ENCODE measurements around the gene SLC26A11.

SLC26A11 gene

DNA sequence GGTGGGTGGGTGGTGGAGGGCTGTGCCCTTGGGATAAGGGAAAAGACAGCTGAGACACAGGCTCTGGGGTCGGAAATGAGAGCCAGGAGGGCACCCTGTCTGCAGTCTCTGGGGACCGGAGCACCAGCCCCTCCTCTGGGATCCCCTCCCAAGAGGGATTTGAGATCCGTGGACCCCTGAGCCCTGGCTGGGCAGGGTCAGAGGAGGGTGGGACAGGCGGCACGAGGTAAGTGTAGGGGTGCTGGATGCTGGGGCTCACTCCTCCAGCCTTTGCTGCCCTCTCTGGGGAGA is 519 bp upstream of the SLC26A11 start:
- Mint-ChIP-seq H3K36me3 (peaks cover 4% of the 10 kb centered on the region), H3K9me3 (ENCODE audit: low read depth) (no peaks in the 10 kb centered on the region), H3K27me3 (no peaks in the 10 kb centered on the region), H3K27ac (peak overlapping the region; percentile 93), H3K4me3 (peak overlapping the region; percentile 92), H3K4me1 (ENCODE audit: low read depth) (peaks cover 32% of the 10 kb centered on the region)

DNA sequence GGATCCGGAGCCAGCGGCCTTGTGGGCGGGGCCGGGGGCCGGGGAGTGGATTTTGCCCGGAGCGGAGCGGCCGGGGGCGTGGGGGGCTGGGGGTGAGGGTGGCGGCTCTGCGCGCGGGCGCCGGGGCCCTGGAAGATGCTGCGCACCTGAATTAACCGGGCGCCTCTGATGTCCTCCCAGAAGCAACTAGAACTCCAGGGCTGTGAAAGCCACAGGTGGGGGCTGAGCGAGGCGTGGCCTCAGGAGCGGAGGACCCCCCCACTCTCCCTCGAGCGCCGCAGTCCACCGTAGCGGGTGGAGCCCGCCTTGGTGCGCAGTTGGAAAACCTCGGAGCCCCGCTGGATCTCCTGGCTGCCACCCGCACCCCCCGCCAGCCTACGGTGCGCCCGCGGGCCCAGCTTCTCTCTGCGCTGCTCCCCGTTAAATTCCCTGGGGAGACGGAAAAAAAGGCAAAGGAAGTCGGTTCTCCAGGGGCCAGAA is 549 bp downstream of the SLC26A11 start:
- Mint-ChIP-seq H3K27me3 (no peaks in the 10 kb centered on the region), H3K36me3 (peaks cover 4% of the 10 kb centered on the region), H3K9me3 (ENCODE audit: low read depth) (no peaks in the 10 kb centered on the region), H3K4me3 (peak overlapping the region; percentile 80), H3K4me1 (ENCODE audit: low read depth) (peaks cover 32% of the 10 kb centered on the region), H3K27ac (peak overlapping the region; percentile 64)

DNA sequence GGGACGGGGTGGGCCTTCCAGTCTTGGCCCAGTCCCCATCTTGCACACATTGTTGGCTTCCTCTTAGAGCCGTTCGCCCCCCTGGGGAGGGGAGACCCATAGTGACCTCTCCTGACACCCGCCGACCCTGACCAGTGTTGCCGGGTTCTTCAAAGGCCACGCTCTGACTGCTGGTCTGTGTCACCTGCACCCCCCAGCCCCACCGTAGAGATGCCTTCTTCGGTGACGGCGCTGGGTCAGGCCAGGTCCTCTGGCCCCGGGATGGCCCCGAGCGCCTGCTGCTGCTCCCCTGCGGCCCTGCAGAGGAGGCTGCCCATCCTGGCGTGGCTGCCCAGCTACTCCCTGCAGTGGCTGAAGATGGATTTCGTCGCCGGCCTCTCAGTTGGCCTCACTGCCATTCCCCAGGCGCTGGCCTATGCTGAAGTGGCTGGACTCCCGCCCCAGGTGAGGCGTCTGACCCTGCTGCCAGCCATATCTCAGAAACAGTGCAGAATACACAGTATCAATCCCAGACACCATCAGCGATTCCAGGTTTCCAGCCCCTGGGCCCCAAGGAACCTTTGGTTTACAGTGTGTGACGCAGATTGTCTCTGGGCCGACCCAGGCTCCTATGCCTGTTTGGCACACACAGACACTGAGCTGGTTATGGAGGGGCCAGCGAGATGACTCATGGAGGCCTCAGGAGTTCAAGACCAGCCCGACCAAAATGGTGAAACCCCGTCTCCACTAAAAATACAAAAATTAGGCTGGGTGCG is 1.3 kb downstream of the SLC26A11 start:
- Mint-ChIP-seq H3K4me1 (ENCODE audit: low read depth) (peaks cover 32% of the 10 kb centered on the region), H3K27ac (peak overlapping the region; percentile 64), H3K36me3 (peaks cover 2% of the 10 kb centered on the region), H3K27me3 (no peaks in the 10 kb centered on the region), H3K9me3 (ENCODE audit: low read depth) (no peaks in the 10 kb centered on the region), H3K4me3 (peak overlapping the region; percentile 80)

DNA sequence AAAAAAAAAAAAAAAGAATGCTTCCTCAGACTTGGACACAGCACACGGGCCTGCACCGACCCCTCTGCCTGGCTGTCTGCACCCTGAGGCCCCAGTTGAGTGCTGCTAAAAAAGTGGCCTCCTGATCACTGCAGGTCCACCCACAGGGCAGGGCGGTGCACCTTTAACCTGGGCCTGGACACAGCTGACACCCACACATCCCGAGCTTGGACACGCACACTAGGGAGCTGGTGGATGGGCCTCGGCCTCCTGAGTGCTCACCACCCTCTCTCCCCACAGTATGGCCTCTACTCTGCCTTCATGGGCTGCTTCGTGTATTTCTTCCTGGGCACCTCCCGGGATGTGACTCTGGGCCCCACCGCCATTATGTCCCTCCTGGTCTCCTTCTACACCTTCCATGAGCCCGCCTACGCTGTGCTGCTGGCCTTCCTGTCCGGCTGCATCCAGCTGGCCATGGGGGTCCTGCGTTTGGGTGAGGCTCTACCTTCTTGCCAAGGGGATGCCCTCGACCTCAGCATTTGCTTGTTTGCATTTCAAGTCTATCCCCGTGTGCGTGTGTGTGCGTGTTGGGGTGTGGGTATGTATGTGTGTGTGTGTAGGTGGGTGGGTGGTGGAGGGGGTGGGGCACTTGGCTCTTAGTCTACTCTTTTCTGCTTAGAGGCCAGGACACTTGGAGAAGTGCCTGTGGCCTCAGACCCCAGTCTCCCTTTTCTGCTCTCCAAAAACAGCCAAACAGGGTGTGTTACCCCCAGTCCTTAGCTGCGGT is 2.3 kb downstream of the SLC26A11 start:
- Mint-ChIP-seq H3K36me3 (peaks cover 2% of the 10 kb centered on the region), H3K27ac (peak overlapping the region; percentile 41), H3K27me3 (no peaks in the 10 kb centered on the region), H3K4me3 (peak overlapping the region; percentile 23), H3K9me3 (ENCODE audit: low read depth) (no peaks in the 10 kb centered on the region), H3K4me1 (ENCODE audit: low read depth) (peaks cover 26% of the 10 kb centered on the region)

DNA sequence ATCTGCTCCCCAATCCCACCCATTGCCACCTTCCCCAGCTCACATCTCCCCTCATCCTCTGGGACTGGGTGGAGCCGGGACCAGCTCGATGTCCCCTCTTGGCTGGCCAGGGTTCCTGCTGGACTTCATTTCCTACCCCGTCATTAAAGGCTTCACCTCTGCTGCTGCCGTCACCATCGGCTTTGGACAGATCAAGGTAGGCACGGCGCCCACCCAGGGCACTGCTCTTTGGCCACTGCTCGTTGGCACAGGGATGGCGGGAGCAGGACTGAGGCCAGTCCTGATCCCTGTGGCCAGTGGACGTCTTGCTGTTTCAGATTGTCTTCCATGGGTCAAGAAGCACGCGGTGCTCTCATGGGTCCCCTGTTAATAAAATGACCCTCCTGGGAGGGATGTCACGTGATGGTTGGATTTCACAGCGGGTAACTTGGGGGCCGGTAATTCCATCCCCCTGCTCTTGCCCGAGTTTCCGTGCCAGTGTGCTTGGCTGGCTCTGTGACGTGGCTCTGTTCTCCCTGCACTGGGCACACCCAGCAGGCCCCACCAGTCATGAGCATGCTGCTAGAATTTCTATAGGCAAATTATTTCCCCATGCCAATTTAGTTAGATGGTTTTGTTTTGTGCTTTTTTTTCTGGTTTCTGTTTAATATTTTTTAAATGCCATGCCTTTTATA is 3.1 kb downstream of the SLC26A11 start:
- no peaks in the 10 kb centered on the region for H3K9me3 Mint-ChIP-seq (ENCODE audit: low read depth)
- peak overlapping the region; percentile 41 for H3K27ac Mint-ChIP-seq
- no peak overlapping the region for H3K4me3 Mint-ChIP-seq
- H3K27me3 Mint-ChIP-seq, result no peaks in the 10 kb centered on the region
- H3K36me3 Mint-ChIP-seq, result no peaks in the 10 kb centered on the region
- peaks cover 22% of the 10 kb centered on the region for H3K4me1 Mint-ChIP-seq (ENCODE audit: low read depth)

DNA sequence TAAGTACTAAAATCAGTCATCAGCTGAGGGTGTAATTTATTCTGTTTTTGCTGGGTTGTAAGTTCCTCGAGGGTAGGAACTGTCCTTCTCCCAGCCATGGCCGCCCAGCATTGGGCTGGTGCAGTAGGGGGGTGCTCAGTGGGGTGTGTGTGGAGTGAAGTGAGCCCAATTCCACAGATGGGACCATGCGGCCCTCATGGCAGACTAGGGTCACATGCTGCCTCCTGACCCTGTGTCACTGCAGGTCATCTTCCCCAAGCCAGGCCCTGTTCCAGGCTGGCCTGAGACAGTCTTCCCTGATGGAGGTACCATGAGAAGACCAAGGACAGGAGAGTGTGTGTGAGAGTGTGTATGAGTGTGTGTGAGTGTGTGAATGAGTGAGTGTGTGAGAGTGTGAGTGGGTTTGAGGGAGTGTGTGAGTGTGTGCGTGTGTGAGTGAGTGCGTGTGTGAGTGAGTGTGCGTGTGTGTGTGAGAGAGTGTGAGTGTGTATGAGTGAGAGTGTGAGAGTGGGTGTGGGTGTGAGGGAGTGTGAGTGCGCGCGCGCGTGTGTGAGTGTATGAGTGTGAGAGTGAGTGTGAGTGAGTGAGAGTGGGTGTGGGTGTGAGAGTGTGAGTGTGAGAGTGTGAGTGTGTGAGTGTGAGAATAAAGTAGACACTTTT is 3.7 kb downstream of the SLC26A11 start:
- no peaks in the 10 kb centered on the region for H3K9me3 Mint-ChIP-seq (ENCODE audit: low read depth)
- H3K4me1 Mint-ChIP-seq (ENCODE audit: low read depth), result peaks cover 15% of the 10 kb centered on the region
- H3K27ac Mint-ChIP-seq, result no peak overlapping the region
- no peak overlapping the region for H3K4me3 Mint-ChIP-seq
- H3K27me3 Mint-ChIP-seq, result no peaks in the 10 kb centered on the region
- H3K36me3 Mint-ChIP-seq, result no peaks in the 10 kb centered on the region

DNA sequence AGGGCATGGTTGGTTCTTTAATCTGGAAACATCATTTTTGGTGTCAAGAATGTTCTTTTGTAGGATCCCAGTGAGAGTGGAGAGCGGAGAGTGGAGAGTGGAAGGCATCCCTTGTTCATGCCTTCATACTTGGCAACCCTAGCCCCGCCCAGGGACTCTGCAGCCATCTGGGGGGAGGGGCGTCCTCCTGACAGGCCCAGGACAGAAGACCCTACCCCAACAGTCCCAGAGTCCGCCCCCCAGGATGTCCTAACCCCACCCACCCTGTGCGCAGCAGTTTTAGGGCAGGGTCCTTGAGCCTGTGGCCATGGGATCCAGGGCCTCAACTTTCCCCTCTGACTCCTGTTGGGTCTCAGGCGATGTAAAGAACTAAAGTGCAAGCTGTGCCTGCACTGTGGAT is 4.5 kb downstream of the SLC26A11 start:
- no peaks in the 10 kb centered on the region for H3K9me3 Mint-ChIP-seq (ENCODE audit: low read depth)
- no peaks in the 10 kb centered on the region for H3K36me3 Mint-ChIP-seq
- peaks cover 10% of the 10 kb centered on the region for H3K4me1 Mint-ChIP-seq (ENCODE audit: low read depth)
- no peaks in the 10 kb centered on the region for H3K27me3 Mint-ChIP-seq
- H3K4me3 Mint-ChIP-seq, result no peak overlapping the region
- no peak overlapping the region for H3K27ac Mint-ChIP-seq

DNA sequence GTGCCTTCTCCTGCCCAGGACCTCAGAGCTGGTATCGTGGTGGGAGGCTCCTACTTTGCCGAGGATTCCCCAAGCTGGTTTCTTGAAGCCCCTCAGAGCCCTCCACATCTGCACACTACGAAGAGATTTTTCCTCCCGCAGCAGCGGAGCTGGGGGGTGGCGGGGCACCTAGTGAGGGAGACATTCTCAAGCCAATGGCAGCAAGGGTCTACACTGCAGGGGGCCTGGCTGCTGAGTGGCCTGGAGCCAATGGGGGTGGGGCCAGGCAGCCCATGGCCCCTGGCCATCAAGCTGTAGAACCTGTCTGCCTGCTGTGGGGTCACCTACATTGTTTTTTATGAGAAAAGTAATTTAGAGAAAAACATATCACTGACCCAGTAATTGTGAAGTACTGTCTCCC is 5.0 kb downstream of the SLC26A11 start:
- H3K4me3 Mint-ChIP-seq, result no peak overlapping the region
- H3K9me3 Mint-ChIP-seq (ENCODE audit: low read depth), result no peaks in the 10 kb centered on the region
- H3K27me3 Mint-ChIP-seq, result no peaks in the 10 kb centered on the region
- H3K36me3 Mint-ChIP-seq, result no peaks in the 10 kb centered on the region
- no peak overlapping the region for H3K27ac Mint-ChIP-seq
- peaks cover 10% of the 10 kb centered on the region for H3K4me1 Mint-ChIP-seq (ENCODE audit: low read depth)

DNA sequence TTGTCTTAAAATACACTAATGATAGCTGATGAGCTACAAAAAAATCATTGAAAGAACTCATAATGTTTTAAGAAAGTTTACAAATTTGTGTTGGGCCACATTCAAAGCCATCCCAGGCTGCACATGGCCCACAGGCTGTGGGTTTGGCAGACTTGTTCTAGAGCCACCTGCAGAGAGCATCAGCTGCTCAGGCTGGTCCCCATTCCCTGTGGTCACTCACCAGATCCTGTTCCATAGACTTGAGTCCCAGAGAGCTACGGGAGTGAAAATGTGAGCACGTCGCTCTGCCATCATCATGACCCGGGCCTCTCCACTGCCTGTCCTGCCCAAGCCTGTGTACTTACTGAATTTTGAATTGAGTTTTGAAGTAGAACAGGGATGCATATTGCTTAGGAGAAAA is 6.9 kb downstream of the SLC26A11 start:
- peaks cover 10% of the 10 kb centered on the region for H3K36me3 Mint-ChIP-seq
- peaks cover 6% of the 10 kb centered on the region for H3K9me3 Mint-ChIP-seq (ENCODE audit: low read depth)
- no peak overlapping the region for H3K4me3 Mint-ChIP-seq
- no peak overlapping the region for H3K27ac Mint-ChIP-seq
- peaks cover 7% of the 10 kb centered on the region for H3K4me1 Mint-ChIP-seq (ENCODE audit: low read depth)
- H3K27me3 Mint-ChIP-seq, result no peaks in the 10 kb centered on the region

DNA sequence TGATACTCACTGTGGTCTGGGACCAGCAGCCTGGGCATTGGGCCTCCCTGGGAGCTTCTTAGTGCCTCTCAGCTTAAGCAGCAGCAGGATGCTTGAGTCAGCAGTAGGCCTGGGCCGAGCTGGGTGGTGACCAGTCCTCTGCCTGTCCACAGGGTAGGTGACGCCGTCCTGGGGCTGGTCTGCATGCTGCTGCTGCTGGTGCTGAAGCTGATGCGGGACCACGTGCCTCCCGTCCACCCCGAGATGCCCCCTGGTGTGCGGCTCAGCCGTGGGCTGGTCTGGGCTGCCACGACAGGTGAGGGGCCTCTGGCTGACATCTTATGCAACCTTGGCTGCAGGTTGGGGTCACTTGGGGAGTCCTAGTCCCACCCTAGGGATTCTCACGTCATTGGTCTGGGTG is 7.4 kb downstream of the SLC26A11 start:
- Mint-ChIP-seq H3K27me3 (no peaks in the 10 kb centered on the region), H3K36me3 (peaks cover 13% of the 10 kb centered on the region), H3K4me3 (no peak overlapping the region), H3K27ac (no peak overlapping the region), H3K9me3 (ENCODE audit: low read depth) (peaks cover 8% of the 10 kb centered on the region), H3K4me1 (ENCODE audit: low read depth) (peaks cover 7% of the 10 kb centered on the region)

DNA sequence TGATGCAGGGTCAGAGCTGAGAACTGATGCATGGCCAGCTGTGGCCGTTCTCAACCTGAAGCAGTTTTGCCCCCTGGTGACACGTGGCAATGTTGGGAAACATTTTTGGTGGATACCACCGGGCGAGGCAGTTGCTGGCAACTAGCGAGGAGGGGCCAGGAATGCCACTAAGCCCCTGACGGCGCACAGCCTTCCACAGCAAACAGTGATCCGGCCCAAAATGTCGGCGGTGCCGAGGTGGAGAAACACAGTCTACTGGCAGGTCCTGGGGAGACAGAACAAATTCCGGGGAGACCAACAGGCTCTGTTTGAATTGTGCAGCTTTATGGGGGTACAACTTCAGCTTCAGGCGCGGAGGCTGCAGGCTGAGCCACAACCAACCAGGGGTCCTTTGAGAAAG is 8.2 kb downstream of the SLC26A11 start:
- no peak overlapping the region for H3K27ac Mint-ChIP-seq

DNA sequence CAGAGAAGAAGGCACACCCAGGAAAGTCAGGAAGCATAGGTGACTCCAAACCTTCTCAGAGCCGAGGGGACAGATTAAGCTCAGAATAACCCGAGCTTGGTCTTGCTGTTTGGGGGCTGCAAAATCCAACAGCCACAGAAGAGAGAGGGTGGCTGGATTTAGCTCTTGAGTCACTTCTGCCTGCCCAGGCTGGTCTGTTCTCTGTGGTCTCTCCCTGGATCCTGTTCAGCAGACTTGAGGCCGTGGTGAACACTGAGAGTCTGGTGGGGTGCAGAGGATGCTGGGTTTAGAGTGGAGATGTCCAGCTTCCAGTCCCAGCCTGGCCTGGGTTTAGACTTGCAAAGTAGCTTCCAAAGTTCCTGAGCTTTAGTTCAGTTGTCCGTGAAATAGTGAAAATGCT is 8.8 kb downstream of the SLC26A11 start:
- Mint-ChIP-seq H3K9me3 (ENCODE audit: low read depth) (peaks cover 9% of the 10 kb centered on the region), H3K36me3 (peaks cover 19% of the 10 kb centered on the region), H3K27me3 (no peaks in the 10 kb centered on the region), H3K4me3 (no peak overlapping the region), H3K27ac (no peak overlapping the region), H3K4me1 (ENCODE audit: low read depth) (peaks cover 5% of the 10 kb centered on the region)

More for the DNA sequence above, 8.2 kb downstream of the SLC26A11 start:
- Mint-ChIP-seq H3K9me3 (ENCODE audit: low read depth) (peaks cover 9% of the 10 kb centered on the region), H3K36me3 (peaks cover 17% of the 10 kb centered on the region), H3K4me1 (ENCODE audit: low read depth) (peaks cover 7% of the 10 kb centered on the region), H3K27me3 (no peaks in the 10 kb centered on the region), H3K4me3 (no peak overlapping the region)

DNA sequence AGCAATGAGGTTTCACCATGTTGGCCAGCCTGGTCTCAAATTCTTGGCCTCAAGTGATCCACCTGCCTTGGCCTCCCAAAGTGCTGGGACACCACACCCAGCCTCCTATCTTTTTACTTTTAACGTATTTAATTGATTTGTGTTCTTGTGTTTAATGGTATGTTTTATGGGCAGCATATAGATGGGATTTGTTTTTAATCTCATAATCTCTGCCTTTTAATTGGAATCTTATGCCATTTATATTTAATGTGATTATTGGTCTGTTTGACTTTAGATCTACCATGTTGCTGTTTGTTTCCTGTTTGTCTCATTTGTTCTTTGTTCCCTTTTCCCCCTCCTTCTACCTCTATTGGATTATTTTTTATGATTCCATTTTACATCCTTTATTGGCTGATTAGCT is 12.2 kb downstream of the SLC26A11 start:
- H3K4me1 Mint-ChIP-seq (ENCODE audit: low read depth), result no peaks in the 10 kb centered on the region
- H3K9me3 Mint-ChIP-seq (ENCODE audit: low read depth), result peaks cover 9% of the 10 kb centered on the region
- no peaks in the 10 kb centered on the region for H3K27me3 Mint-ChIP-seq
- H3K36me3 Mint-ChIP-seq, result peaks cover 24% of the 10 kb centered on the region
- H3K27ac Mint-ChIP-seq, result no peak overlapping the region
- H3K4me3 Mint-ChIP-seq, result no peak overlapping the region

DNA sequence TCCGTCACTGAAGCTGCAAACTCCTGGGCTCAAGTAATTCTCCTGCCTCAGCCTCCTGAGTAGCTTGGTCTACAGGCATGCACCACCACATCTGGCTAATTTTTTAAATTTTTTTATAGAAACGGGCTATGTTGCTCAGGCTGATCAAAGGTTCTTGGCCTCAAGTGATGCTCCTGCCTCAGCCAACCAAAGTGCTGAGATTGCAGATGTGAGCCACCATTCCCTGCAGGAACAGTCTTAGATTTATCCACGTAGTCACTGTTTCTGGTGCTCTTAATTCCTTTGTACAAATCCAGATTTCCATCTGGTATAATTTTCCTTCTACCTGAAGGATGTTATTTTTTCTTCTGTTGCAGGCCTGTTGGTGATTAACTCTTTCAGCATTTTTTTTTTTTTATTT is 13.0 kb downstream of the SLC26A11 start:
- Mint-ChIP-seq H3K9me3 (ENCODE audit: low read depth) (peaks cover 9% of the 10 kb centered on the region), H3K27ac (no peak overlapping the region), H3K36me3 (peaks cover 28% of the 10 kb centered on the region), H3K4me1 (ENCODE audit: low read depth) (no peaks in the 10 kb centered on the region), H3K4me3 (no peak overlapping the region), H3K27me3 (no peaks in the 10 kb centered on the region)

DNA sequence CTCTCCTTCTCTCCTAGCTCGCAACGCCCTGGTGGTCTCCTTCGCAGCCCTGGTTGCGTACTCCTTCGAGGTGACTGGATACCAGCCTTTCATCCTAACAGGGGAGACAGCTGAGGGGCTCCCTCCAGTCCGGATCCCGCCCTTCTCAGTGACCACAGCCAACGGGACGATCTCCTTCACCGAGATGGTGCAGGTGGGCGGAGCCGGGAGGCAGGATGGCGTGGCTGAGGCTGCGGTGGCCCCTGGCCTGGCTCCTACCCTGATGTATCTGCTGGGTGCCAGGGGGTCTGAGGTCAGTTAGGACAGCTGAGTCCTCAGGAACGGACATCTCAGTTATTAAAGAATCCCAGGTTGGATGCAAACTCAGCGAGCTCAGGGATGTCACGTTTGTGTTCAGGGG is 16.7 kb downstream of the SLC26A11 start:
- Mint-ChIP-seq H3K4me1 (ENCODE audit: low read depth) (no peaks in the 10 kb centered on the region), H3K36me3 (peaks cover 21% of the 10 kb centered on the region), H3K4me3 (no peak overlapping the region), H3K9me3 (ENCODE audit: low read depth) (peaks cover 4% of the 10 kb centered on the region), H3K27me3 (no peaks in the 10 kb centered on the region), H3K27ac (no peak overlapping the region)

Measured in activated naive CD8-positive, alpha-beta T cell (primary cell).